Renal cortical epithelial cell (primary cell): ENCODE measurements around the gene DHCR24. TPM values are rescaled to one million over a fixed set of nuclear protein-coding genes. Genes with fewer than 3 reads are reported as not detected.
A peak's percentile ranks its signal among the peaks of the same experiment; 100 is the strongest.

Experiments used
- DNase-seq: peaks from one replicate; pipeline ENCODE4 v3.0.0-alpha.2; 2011; ENCODE audit warnings: low read depth
- total RNA-seq: library from RNA; depleted of rRNA; stranded (reverse); fragments of >200 nt; gene quantifications from 2 replicates; pipeline ENCODE4 v1.2.3, GENCODE V29; 2014

The DHCR24 gene
- total RNA-seq, 1 donor from 2014 or later: 608 TPM

- DNase-seq: no peak
Observed at GRCh38 chr1:54846716-54847284, 40.2 kb downstream of the DHCR24 start.

DNA sequence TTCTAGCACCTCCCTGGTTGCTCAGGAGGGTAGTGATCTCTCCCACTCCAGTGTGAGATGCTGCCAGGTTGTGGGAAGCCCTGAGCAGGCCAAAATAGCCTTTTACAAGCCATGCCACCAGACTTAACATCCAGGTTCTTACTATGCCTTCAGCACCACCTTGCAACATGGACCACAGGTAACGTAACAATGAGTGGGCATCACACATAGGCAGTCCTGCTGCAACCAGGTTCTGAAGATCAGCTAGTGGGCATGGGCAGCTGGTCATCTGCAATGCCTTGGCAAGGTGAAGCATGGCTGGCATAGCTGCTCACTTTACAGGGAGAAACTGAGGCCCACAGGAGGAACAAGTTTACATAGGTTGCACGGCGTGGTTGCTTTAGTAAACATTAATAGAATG lies 40.7 kb downstream of the DHCR24 start:
- no peak for DNase-seq

- no peak for DNase-seq
Observed at GRCh38 chr1:54845772-54846171, 41.2 kb downstream of the DHCR24 start.

DNA sequence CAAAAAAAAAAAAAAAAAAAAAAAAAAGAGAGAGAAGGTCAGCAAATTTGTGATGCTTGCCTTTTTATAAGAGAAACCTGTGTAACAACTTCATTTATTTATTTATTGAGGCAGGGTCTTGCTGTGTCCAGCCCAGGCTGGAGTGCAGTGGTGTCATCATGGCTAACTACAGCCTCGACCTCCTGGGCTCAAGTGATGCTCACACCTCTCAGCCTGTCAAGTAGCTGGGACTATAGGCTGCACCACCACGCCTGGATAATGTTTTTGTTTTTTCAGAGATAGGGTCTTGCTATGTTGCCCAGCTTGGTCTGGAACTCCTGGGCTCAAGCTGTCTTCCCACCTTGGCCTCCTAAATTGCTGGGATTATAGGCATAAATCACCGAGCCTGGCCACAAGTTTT lies 42.4 kb downstream of the DHCR24 start:
- DNase-seq: no peak

- no peak for DNase-seq
Observed at GRCh38 chr1:54843449-54843848, 43.5 kb downstream of the DHCR24 start.

GRCh38 chr1:54842963-54843362 lies 44.0 kb downstream of the DHCR24 start:
- no peak for DNase-seq

GRCh38 chr1:54842206-54842915 lies 44.6 kb downstream of the DHCR24 start:
- no peak for DNase-seq

DNA sequence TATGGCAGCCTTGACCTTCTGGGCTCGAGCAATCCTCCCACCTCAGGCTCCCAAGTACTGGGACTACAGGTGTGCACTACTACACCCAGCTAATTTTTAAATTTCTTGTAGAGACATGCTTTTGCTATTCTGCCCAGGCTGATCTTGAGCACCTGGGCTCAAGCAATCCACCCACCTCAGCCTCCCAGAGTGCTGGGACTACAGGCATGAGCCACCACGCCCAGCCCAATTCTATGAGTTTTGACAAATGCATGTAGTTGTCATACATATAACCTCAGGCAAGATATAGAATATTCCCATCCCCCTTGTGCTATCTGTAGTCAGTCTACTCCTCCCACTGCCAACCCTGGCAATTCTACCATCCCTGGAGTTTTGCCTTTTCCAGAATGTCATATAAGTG lies 47.2 kb downstream of the DHCR24 start:
- no peak for DNase-seq

GRCh38 chr1:54838565-54839180 lies 48.3 kb downstream of the DHCR24 start:
- no peak for DNase-seq

GRCh38 chr1:54837002-54837853 lies 49.8 kb downstream of the DHCR24 start:
- no peak for DNase-seq

- DNase-seq: no peak
Observed at GRCh38 chr1:54836594-54836993, 50.4 kb downstream of the DHCR24 start.

DNA sequence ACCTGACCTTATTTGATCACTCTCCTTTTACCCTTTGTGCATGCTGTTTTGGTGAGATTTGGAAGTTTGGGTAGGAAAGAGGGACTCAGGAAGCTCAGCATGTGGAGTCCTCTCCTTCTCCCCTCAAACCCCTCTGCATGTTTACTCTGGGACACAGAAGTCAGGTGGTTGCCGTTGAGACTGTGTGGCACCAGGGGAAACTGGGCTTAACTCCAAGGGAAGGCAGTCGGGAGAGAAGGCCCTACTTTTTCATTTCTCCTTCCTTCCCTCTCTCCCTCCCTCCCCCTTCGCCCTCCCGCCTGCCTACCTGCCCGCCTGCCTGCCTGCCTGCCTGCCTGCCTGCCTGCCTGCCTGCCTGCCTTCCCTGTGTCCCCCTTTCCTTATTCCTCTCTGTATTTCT lies 51.0 kb downstream of the DHCR24 start:
- DNase-seq: no peak

- DNase-seq: no peak
Observed at GRCh38 chr1:54835131-54835898, 51.7 kb downstream of the DHCR24 start.

DNA sequence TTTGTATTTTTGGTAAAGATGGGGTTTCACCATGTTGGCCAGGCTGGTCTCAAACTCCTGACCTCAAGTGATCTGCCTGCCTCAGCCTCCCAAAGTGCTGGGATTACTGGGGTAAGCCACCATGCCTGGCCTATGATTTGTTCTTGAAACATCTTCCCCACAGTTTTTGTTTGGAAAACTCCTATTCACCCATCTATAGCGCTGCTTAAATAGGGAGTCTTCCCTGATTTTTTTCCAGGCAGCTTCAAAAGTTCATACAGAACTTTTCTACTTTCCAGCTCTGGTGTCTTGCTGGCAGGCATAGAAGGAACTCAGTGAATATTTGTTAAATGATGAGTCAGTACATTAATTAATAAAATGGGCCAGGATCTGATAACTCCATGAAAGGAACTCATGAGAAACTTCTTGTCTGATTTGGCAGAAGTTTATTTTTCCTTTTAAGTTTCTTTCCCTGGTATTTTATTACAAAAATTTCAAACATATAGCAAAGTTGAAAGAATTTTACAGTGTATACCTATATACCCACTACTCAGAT lies 52.9 kb downstream of the DHCR24 start:
- DNase-seq: peak; percentile 7

DNA sequence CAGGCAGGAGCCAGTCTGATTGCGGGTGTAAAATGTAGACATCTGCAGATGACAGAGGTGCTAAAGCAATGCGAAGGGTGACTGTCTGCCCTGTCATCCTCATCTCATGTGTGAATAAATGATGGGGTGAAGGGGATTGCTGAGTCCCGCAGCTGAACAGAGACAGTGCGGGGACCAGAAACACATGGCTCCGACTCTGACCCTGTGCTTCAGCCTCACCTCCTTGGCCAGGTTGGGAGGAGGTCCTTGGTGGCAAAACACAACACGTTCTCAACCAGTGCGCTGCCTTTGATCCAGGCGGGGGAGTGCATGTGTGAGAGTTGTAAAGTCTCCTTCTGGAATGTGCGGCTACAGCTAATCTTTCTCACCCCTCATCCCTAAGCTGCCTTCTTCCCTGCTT lies 53.9 kb downstream of the DHCR24 start:
- no peak for DNase-seq

GRCh38 chr1:54826226-54826816 lies 60.7 kb downstream of the DHCR24 start:
- DNase-seq: no peak

DNA sequence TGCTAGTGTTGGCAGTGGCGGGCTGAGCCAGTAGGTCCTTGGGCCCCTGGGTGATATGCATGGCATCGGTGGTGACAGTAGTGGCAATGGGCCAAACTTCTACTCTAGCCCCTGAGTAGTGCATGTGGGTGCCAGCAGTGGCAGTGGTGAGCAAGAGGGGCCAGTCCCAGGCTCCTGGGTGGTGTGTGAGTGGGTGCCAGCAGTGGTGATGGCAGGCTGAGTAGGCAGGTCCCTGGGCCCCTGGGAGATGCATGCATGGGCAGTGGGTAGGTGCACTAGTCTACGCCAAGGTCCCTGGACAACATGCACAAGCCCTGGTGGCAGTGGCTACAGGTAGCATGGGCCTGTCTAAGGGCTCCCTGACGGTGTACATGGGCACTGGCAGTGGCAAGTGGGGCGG lies 61.3 kb downstream of the DHCR24 start:
- DNase-seq: no peak

- DNase-seq: no peak
Observed at GRCh38 chr1:54823670-54824069, 63.3 kb downstream of the DHCR24 start.

GRCh38 chr1:54819733-54820132 lies 67.3 kb downstream of the DHCR24 start:
- DNase-seq: no peak

DNA sequence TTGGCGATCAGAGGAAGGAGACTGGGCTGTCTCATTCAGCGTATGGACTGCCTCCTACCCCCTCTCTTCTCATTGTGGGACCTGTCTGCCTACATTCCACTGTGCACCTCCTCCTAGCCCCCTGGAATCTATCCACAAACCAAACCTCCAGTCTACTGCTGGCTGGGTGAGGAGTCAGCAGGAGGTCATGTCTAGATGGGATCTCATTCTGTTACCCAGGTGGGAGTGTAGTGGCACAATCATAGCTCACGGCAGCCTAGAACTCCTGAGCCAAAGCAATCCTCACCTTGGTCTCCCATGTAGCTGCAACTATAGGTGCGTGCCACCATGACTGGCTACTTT lies 67.8 kb downstream of the DHCR24 start:
- no peak for DNase-seq
